NCI-H82 treated with DMSO at 0.1 percent for 48 hours (cell line): ENCODE measurements around the gene R3HDM4.

Experiments
- DNase-seq: peaks from one replicate; lab custom pipeline; 2025; ENCODE audit not compliant: unreplicated experiment; lab: John Stamatoyannopoulos, UW

Gene R3HDM4

DNA sequence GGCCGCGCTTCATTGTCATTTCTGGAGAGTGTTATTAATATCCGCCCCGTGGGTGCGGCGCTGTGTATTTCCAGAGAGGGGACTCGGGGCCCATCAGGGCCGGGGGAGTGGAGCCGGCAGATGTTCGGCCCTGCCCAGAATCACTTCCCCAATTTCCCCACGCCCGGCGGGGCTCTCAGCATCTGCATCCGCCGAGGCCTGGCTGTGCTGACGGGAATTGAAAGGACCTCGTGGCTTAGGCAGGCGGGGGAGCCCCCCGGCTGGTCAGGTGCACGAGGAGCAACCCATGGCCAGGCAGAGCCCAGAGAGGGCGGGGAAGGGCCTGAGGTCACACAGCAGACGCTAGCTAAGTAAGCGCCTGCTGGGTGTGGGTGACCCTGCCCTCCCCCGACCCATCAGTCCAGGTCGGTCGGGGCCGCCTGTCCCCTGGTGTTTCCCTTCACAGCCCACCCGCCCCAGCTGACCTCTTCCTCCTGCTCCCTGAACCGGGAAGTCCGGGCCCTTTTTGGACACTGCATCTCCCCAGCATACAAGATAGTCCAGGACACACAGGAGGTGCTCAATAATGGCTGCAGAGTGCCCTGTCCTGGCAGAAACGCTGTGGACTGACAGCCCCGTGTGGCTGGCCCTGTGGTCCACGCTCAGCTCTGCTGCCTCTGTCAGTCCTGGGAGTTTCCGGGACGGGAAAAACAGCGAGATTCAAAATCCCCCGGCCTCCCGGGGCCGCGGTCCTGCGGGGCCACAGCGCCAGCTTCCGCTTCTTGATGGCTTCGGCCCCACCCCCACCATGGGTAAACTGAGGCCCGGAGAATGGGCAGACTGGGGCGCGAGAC, 34.9 kb upstream of the R3HDM4 start:
- DNase-seq, result no peak

DNA sequence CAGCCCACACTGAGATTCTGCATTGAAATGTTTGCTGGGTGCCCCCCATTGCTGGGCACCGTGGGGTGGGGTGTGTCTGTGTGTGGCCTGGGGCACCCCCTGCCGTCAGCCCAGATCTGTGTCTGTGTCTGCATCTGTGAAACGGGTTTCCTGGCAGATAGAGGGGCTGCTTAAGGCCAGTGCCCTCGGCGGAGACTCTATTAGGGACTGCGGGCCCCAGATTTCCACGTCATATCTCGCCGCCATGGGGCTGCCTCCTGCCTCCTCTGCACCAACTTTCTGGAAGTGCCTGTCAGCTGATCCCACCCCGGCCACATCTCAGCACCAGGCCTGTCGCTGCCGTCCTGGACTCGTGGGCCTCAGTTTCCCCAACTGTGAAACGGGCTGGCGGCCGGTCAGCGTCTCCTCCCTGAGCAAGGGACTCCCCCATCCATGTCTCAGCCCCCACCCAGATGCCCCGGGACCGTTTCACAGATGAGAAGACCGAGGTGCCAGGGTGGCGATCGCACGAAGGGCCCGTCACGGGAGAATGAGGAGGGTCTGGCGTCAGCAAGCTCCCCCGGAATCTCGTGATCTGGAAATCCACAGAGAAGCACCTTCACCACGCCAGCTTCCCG, 34.2 kb upstream of the R3HDM4 start:
- no peak for DNase-seq

DNA sequence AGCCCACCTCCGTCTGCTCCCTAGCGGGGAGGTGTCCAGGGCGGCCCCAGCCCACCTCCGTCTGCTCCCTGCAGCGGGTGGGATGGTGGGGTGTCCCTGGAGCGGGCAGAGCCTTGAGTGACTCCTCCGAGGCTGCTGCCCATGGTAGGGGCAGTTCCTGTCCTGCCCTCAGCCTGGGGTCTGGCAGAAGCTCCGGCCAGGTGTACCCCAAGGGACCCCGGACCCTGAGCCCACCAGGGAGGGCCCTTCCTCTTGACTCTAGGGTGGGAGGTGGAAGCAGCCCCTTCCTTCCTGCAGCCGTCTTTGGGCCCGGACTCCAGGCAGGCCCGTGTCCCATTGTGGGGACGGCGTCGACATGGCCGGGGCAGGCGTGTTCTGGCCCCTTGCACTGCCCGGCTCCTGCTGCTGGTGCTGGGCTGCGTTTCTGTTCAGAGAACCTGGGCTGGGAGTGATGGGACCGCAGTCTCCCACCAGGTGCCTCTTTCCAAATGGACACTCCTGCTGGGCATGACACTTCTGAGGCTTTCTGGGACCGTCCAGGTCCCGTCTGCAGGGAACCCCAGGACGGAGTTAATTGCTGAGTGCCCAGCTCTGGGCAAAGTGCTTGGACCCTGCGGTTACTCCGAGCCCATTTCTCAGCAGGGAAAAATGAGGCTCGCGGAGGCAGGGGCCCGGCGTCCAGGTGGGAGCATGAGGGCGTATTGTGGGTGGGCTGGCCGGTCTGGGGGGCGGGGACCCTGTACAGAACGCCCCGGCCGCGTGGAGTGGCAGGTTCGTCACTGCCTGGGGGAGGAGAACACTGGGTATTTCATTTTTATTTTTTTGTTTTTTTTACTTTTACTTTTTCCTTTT, 32.6 kb upstream of the R3HDM4 start:
- no peak for DNase-seq

DNA sequence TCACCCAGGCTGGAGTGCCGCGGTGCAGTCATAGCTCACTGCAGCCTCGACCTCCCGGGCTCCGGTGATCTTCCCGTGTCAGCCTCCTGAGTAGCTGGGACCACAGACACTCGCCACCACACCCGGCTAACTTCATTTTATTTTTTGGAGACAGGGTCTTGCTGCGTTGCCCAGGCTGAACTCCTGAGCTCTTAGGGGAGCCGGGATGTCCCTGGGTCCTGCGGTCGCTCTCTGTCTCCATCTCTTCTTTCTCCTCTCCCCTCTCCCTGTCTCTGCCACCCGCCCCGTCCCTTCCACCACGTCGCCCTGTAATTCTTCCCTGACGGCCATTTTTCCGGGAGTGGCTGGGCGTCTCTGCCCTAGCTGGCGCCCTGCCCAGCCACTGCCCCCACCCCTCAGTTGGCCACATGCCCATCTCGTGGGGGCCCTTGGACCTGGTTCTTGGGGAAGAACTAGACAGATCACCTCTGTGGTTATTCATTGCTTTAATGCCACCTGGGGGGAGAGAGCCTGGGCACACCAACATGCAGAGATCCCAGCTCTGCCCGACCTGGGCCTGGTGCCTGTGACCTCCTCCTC, 31.7 kb upstream of the R3HDM4 start:
- DNase-seq, result no peak

DNA sequence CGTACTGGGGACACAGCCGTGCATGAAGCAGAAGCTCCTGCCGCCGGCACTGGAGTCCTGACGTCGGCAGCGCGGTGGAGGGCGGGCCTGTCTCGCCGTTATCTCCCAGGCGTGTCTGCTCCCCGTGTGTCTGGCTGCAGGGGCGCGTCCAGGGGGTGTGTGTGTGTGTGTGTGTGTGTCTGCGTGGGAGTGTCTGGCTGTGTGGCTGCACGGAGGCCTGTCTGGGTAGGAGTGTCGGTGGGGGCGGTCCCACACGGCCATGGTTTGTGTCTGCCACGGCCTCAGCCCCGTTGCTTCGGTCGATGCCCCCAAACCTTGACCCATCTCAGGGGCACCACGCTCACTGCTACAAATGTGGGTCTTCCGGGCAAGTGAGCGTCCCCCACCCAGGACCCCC, 31.1 kb upstream of the R3HDM4 start:
- DNase-seq, result no peak

DNA sequence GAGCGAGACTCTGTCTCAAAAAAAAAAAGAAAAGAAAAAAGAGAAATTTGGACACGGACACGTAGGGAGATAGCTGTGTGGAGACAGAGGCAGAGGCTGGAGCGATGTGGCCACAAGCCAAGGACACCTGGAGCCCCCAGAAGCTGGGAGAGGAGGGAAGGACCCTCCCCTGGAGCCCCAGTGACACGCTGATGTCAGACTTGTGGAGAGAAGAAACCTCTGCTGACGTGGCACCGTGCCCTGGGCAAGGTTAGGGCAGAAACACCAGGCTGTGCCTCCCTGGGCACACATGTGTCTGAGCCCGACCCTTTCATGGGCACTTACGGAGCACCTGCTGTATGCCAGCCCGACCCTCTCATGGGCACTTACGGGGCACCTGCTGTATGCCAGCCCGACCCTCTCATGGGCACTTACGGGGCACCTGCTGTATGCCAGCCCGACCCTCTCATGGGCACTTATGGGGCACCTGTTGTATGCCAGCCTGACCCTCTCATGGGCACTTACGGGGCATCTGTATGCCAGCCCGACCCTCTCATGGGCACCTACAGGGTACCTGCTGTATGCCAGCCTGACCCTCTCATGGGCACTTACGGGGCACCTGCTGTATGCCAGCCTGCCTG, 30.6 kb upstream of the R3HDM4 start:
- DNase-seq, result no peak

DNA sequence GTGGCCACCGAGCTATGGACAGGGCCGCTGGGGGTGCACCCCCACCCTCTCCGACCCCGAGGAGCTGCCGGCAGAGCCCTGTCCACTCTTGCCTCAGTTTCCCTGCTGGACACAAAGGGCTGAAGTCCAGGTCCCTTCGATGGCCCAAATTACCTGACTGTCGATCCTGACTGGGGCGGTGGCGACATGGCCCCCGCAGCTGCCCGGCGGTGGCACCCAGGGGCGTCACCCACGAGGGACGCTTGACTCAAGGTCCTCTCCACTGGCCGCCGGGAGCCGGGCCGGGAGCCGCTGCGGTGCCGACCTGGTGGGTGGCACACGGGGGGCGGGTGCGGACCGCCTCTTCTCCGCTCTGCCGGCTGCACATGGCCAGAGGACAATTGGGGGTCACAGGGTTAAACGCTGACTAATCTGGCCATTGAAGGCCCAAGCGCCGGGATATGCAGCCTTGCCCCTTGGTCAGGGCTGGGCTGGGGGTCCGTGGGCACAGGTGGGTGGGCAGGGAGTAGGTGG, 29.2 kb upstream of the R3HDM4 start:
- DNase-seq, result no peak

DNA sequence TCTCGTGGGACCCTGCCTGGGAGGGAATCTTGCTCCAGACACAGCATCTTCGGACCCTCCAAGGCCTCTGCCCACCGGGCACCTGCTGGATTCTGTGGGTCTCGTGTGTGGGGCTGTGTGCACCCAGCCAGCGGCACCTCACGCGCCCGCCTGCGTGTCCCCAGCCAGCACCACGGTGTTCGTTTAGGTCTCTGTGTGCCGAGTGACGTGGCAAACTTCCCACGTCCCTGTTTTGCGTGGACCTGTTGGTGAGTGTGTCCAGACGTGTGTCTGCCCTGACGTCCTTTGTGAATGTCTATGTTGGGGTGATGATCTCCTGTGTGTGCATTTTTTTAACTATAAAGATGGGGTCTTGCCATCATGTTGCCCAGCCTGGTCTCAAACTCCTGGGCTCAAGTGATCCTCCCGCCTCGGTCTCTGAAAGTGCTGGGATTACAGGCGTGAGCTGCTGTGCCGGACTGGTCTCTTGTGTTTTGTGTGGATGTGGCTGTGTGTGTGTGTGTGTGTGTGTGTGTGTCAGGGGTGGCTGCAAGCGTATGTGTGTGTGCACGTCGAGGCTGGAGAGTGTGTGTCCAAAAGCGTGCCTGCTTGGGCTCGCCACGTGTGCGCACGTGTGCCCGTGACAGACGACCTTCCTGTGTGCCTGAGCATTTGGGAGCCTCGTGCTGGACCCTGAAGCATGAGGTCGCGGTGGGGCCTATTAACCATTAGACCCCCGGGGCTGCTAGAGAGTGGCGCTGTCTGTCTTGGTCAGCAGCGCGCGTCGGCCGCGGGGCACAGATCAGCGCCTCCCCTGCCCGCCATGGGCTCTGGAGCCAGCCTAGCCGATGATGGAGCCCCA, 28.5 kb upstream of the R3HDM4 start:
- no peak for DNase-seq

DNA sequence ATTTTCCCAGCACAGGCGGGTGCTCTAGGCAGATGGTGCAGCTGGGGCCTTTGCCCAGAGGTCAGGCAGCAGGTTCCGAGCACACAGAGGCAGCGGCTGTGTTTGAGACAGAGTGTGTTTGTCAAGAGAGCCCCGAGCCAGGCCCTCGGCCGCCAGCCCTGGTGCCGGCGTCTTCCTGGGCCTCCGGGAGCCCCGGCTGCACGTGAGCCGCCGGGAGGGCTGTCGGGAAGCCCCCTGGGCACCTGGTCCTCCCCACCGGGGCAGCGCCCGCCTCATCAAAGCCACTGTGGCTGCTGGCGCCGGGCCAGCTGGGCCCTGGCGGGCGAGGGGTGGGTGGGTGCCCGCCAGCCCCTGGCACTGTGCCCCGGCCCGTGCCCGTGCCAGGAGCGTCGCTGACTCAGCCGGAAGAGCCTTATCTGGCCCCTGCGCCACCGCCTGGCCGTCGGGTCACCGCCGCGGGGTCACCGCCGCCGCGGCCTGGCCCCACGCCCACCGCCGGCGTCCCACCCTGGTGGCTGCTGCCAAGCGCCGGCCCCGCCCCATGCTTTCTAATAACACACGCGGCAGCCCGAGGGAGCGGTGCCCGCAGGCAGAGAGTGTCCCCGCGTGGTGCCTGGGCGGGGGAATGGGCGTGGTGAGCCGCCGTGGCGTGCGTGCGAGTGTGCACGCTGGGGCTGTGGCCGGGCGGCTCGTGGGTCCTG, 27.7 kb upstream of the R3HDM4 start:
- no peak for DNase-seq

DNA sequence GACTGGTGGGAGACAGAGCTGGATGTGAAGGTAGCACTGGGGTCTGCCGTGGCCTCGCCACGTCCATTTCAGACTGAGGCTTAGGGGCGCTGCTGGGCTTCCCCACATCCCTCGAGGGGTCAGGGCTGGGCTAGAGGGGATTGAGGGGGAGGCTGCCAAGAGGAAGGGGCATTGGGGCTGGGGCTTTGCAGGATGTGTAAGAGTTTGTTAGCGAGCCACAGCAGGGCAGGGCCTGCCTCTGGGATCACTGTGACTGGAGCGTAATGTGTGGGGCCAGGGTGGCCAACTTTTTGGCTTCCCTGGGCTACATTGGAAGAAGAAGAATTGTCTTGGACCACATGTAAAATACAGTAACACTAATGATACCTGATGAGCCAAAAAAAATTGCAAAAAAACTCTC, 26.9 kb upstream of the R3HDM4 start:
- DNase-seq, result no peak

DNA sequence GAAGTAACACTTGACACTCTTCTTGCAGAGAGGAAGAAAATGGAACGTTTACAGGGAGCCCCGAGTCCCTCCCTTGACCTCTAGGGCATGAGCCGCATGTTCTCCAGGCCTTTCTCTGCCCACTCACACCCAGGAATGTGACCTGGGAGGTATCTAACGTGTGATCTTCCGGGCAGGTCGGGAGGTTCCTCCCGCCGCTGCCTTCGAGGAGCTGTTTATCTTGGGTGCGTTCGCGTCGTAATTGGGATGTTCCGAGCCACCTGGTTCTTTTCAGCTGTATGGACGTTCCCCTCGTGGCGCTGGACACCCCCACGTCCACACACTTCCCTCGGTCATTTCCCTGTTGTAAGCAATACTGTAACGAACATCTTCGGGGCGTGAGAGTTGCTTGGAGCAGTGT, 26.4 kb upstream of the R3HDM4 start:
- DNase-seq, result no peak

DNA sequence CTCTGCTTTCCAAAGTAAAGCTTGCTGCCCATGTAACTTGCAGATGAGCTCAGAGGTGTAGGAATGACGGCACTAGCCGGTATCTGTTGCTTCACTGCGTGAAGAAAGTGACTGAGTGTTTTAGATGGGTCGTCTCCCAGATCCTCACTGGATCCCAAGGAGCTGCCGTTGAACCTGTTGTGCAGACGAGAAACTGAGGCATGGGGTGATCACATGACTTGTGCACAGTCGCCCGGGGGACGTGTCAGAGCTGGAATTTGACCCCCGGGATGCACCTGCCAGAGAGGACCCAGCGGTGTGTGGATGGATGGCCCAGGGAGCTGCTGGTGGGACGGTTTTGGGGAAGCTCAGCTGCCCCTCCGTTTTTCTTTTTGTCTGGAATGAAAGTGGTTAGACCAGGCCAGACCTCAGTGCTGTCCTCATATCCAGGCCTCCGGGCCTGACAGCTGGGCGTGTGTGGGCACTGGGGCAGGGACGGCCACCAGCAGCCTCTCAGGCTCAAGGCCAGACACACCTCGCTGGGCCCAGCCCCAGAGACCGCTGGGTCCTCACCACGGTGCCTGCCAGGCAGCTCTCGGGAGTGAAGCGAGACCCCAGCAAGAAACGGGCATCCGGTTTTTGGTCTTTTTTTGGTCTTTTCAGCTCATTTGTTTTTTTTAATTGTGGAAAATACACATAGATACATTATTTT, 25.4 kb upstream of the R3HDM4 start:
- DNase-seq, result no peak

DNA sequence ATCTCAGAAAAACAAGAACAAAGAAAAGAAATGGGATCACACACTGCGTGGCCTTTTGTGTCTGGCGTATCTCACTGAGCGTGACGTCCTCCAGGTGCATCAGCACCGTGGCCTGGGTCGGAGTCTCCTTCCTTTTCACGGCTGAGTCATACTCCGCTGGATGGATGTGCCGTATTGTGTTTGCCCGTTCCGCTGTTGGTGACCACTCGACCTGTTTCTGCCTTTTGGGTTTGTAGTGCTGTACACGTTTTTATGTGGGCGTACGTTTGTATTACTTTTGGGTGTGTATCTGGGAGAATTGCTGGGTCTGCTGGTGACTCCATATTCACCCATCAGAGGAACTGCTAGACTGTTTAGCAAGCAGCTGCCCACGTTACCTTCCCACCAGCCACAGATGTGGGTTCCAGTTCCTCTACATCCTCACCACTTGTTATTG, 24.3 kb upstream of the R3HDM4 start:
- no peak for DNase-seq

DNA sequence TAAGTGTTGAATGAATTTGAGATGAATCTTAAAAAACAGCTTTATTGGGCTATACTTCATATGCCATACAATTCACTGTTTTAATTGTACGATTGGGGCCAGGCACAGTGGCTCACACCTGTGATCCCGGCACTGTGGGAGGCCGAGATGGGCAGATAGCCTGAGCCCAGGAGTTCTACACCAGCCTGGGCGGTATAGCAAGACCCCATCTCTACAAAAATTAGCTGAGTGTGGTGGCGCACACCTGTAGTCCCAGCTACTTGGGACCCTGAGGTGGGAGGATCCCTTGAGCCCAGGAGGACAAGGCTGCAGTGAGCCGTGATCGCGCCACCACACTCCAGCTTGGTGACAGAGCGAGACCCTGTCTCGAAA, 23.1 kb upstream of the R3HDM4 start:
- no peak for DNase-seq

DNA sequence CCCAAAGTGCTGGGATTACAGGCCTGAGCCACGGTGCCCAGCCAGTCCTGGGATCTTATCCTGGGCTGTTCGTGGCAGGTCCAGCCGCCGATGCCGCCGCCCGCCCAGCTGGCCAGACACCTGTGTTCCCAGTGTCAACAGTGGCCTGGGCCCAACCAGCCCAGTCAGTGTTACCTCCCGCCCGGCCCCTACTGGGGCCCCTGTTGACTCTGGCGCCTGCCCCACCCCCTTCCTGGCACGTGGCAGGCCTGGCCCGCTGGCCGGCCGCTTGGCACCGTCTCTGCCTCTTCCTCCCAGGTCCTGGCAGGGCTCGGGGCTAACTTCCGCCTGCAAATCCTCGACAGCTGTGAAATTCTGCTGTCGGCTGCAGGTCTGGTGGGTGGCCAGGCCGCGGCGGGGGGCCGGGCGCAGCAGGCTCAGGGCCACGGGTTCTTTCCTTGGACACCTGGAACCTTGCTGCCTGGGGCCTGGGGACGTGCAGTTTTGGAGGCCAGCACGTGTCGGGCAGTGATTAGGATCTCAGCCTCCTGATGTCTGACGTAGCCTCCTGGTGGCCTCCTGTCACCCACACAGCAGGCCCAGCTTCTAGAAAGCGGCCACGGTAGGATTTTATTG, 22.0 kb upstream of the R3HDM4 start:
- DNase-seq, result no peak

DNA sequence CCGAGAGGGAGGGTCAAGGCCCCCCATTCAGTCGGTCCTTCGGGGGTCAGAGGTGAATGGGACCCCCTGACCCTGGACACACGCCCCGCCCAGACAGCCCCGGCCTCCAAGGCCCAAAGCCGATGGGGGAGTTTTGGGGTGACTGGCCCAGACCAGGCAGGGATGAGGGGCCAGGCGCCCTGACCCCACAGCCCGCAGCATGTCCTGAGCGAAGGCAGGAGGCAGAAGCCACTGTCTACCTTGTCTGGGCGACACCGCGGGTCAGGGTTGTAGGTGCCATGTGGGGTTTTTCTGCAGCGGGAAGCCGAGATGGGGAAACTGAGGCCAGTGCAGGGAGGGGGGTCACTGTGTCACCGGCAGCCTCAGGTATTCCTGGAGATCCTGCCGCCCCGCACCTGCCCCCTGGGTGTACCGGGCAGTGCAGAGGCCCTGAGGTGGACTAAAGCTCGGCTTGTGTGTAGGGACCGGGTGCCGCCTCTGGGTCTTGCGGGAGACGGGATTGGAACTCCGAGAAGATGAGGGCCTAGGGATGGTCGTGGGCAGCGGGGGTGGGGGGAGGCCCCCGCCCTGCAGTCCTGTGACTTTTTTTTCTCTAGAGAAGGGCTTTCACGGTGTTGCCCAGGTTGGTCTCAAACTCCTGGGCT, 21.3 kb upstream of the R3HDM4 start:
- no peak for DNase-seq

DNA sequence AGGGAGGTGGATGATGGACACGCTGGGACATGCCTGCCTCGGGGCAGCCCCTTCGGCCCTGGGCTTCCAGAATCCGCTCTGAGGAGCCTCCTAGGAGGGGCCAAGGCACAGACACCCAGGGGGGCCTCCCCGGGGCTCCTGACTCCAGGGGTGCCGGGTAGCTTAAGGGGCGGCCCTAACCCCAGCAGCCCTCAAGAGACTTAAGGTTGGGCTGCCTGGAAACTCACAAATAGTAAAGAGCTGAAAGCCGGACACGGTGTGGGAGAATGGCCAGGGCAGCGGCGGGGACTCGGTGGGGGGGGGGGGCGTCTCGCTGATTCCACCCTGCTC, 20.5 kb upstream of the R3HDM4 start:
- no peak for DNase-seq
